HCT116 (cell line): ENCODE results near the gene WIZ. TPM values are rescaled to one million over a fixed set of nuclear protein-coding genes. Genes with fewer than 3 reads are reported as not detected.

Experiments used
- ATAC-seq: fragments of 200-7000 bp; cut with Tn5 transposase; 2 replicates; pipeline ENCODE4 v1.9.1; 2020; ENCODE audit warnings: mild to moderate bottlenecking, moderate library complexity
- BruUV-seq: library from RNA; stranded (reverse); fragments of 400-500 nt; replicated peaks from 2 replicates; lab custom pipeline; 2021; lab: Mats Ljungman, UMichigan
- CTCF ChIA-PET: fragments of 300-600 bp; sonication (Branson Sonifier 250); formaldehyde crosslinking; loops from one replicate; lab custom pipeline; 2021; ENCODE audit warnings: antibody characterized with exemption; lab: Charles Lee
- POLR2A ChIA-PET: fragments of 300-600, 350-600 bp; sonication (Branson Sonifier 250); formaldehyde crosslinking; loops from one replicate; lab custom pipeline; 2021; ENCODE audit warnings: antibody characterized with exemption; lab: Charles Lee
- RAD21 ChIA-PET, 2 experiments: fragments of 300-600 bp; sonication (Branson Sonifier 250); formaldehyde crosslinking; loops; one replicate each; lab custom pipeline; 2023; ENCODE audit warnings: low total read pairs in 2 of 2; ENCODE audit not compliant: uncharacterized antibody in 2 of 2, unreplicated experiment in 2 of 2, low non-redundant PET in 1 of 2; lab: Charles Lee
- DNase-seq: peaks from one replicate; pipeline ENCODE4 v3.0.0-alpha.2; 2010; ENCODE audit warnings: low read depth, low spot score
- H2AFZ ChIP-seq: fragments of 200-600 bp; shearing (Covaris generic), sonication (generic); 2 replicates; pipeline ENCODE4 v1.6.1; 2017; ENCODE audit warnings: low read depth, mixed run types, mixed read lengths, antibody characterized with exemption, low read length; ENCODE audit not compliant: poor library complexity, severe bottlenecking
- H3K27ac ChIP-seq: 2 replicates; pipeline ENCODE4 v1.5.1; 2012; ENCODE audit warnings: low read depth, low read length
- H3K27me3 ChIP-seq: fragments of 200-600 bp; sonication (generic); 2 replicates; pipeline ENCODE4 v1.6.1; 2016; ENCODE audit warnings: mixed run types, low read length, mixed read lengths; ENCODE audit not compliant: insufficient read depth
- H3K36me3 ChIP-seq, 2 experiments: fragments of 200-500 bp in 1 of 2; fragments of 200-600 bp in 1 of 2; sonication (Bioruptor generic) in 1 of 2; sonication (generic) in 1 of 2; 2 replicates each; pipeline versions ENCODE4 v1.5.1 to v1.6.1; 2014 to 2016; ENCODE audit warnings: low read length in 2 of 2, inconsistent platforms in 1 of 2, mixed read lengths in 1 of 2, mixed run types in 1 of 2; ENCODE audit not compliant: insufficient read depth in 2 of 2, control insufficient read depth in 1 of 2
- H3K4me1 ChIP-seq, 2 experiments: fragments of 200-600 bp in 1 of 2; sonication (generic) in 1 of 2; 2 replicates each; pipeline versions ENCODE4 v1.5.1 to v1.6.1; 2012 to 2017; ENCODE audit warnings: low read length in 2 of 2, inconsistent platforms in 1 of 2, mild to moderate bottlenecking in 1 of 2, mixed read lengths in 1 of 2, mixed run types in 1 of 2, moderate library complexity in 1 of 2; ENCODE audit not compliant: insufficient read depth in 2 of 2, control insufficient read depth in 1 of 2
- H3K4me2 ChIP-seq: fragments of 200-600 bp; sonication (generic); 2 replicates; pipeline ENCODE4 v1.6.1; 2017; ENCODE audit warnings: mixed run types, low read length, mixed read lengths
- H3K4me3 ChIP-seq, 2 experiments: fragments of 200-600 bp in 1 of 2; sonication (generic) in 1 of 2; replicated peaks in 1 of 2; 2 replicates each; pipeline ENCODE4 v1.5.1; 2011 to 2016; ENCODE audit warnings: low read length in 2 of 2, control low read depth in 1 of 2, low read depth in 1 of 2, mild to moderate bottlenecking in 1 of 2, mixed read lengths in 1 of 2, mixed run types in 1 of 2
- H3K79me2 ChIP-seq: fragments of 200-600 bp; sonication (generic); 2 replicates; pipeline ENCODE4 v1.6.1; 2017; ENCODE audit warnings: mild to moderate bottlenecking, mixed run types, low read length, moderate library complexity, mixed read lengths; ENCODE audit not compliant: insufficient read depth
- H3K9ac ChIP-seq: fragments of 200-600 bp; sonication (generic); 2 replicates; pipeline ENCODE4 v1.6.1; 2016; ENCODE audit warnings: low read length, mixed read lengths
- H3K9me2 ChIP-seq: fragments of 200-600 bp; sonication (generic), shearing (Covaris generic); 2 replicates; pipeline ENCODE4 v1.6.1; 2017; ENCODE audit warnings: mixed run types, mild to moderate bottlenecking, moderate library complexity; ENCODE audit not compliant: insufficient read depth
- H3K9me3 ChIP-seq, 2 experiments: fragments of 200-500 bp in 1 of 2; fragments of 200-600 bp in 1 of 2; sonication (Bioruptor generic) in 1 of 2; sonication (generic) in 1 of 2; 2 replicates each; pipeline ENCODE4 v1.6.1; 2014 to 2017; ENCODE audit warnings: low read length in 2 of 2, mixed read lengths in 2 of 2, inconsistent platforms in 1 of 2, low read depth in 1 of 2, mild to moderate bottlenecking in 1 of 2, mixed run types in 1 of 2, moderate library complexity in 1 of 2; ENCODE audit not compliant: control insufficient read depth in 1 of 2, insufficient read depth in 1 of 2
- H4K20me1 ChIP-seq: fragments of 200-600 bp; sonication (generic), shearing (Covaris generic); 2 replicates; pipeline ENCODE4 v1.6.1; 2017; ENCODE audit warnings: mixed run types, mild to moderate bottlenecking, moderate library complexity; ENCODE audit not compliant: insufficient read depth
- CEBPB ChIP-seq: IDR thresholded peaks from 2 replicates; pipeline ENCODE4 v1.6.1; 2012; ENCODE audit warnings: low read depth
- EGR1 ChIP-seq: IDR thresholded peaks from 2 replicates; pipeline ENCODE4 v1.6.1; 2012; ENCODE audit warnings: low read depth
- EZH2phosphoT487 ChIP-seq: fragments of 200-600 bp; IDR thresholded peaks from 2 replicates; pipeline ENCODE4 v1.6.1; 2018; ENCODE audit warnings: antibody characterized with exemption, borderline replicate concordance
- FOSL1 ChIP-seq: IDR thresholded peaks from 2 replicates; pipeline ENCODE4 v1.6.1; 2012; ENCODE audit warnings: low read depth
- JUND ChIP-seq: IDR thresholded peaks from 2 replicates; pipeline ENCODE4 v1.6.1; 2012
- POLR2AphosphoS5 ChIP-seq: IDR thresholded peaks from 2 replicates; pipeline ENCODE4 v1.6.1; 2011; ENCODE audit warnings: mild to moderate bottlenecking, low read depth, low read length, moderate library complexity
- SIN3A ChIP-seq: IDR thresholded peaks from 2 replicates; pipeline ENCODE4 v1.6.1; 2012; ENCODE audit warnings: low read depth
- TCF7L2 ChIP-seq: IDR thresholded peaks from 2 replicates; pipeline ENCODE4 v1.7.0; 2011; ENCODE audit warnings: borderline replicate concordance, inconsistent platforms; ENCODE audit not compliant: insufficient read depth, insufficient read length; ENCODE audit errors: extremely low read depth
- intact Hi-C: fragments of 100-400 bp; cut with micrococcal nuclease; formaldehyde crosslinking; loops from 2 replicates; pipeline ENCODE4 v1.10.0; 2022
- total RNA-seq: library from RNA; stranded (reverse); gene quantifications from one replicate; pipeline ENCODE4 v1.2.1, GENCODE V29; 2021; ENCODE audit not compliant: unreplicated experiment
- TF ChIP-seq, protein P1 (sequence below): IDR thresholded peaks from 2 replicates; pipeline ENCODE4 v1.6.1; 2012; ENCODE audit warnings: low read depth
- TF ChIP-seq, protein P2 (sequence below), 3 experiments: fragments of 200-600 bp in 1 of 3; sonication (generic) in 1 of 3; IDR thresholded peaks in 2 of 3; conservative IDR thresholded peaks in 1 of 3; 2 replicates each; pipeline ENCODE4 v1.5.1; 2012 to 2017; ENCODE audit warnings: low read depth in 2 of 3, low read length in 2 of 3, antibody characterized with exemption in 1 of 3, borderline replicate concordance in 1 of 3, control low read depth in 1 of 3, mild to moderate bottlenecking in 1 of 3, mixed read lengths in 1 of 3, mixed run types in 1 of 3, moderate library complexity in 1 of 3; ENCODE audit not compliant: insufficient read depth in 1 of 3

WIZ gene
- total RNA-seq, 1 experiment from 2014 or later = 28.4 TPM

DNA sequence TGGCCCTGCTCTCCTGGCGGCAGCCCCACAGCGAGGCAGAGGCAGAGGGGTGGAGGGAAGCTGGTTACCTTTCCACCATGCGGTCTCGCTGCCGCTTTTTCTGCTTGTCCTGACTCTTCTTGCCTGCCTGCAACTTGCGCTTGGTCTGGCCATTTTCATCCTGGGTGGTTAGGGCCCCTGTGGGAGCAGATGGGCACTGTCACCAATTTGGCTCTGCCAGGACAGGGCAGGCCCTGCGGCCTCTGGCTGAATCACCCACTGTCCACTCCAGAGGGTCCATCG, 50.6 kb downstream of the WIZ start:
- Histone ChIP-seq H3K9me3 (no peaks in the 10 kb centered on the region), H3K27ac (no peak overlapping the region), H3K4me3 (no peak overlapping the region), H4K20me1 (no peaks in the 10 kb centered on the region), H2AFZ (no peak overlapping the region), H3K9ac (no peak overlapping the region), H3K4me2 (no peak overlapping the region), H3K4me1 (no peaks in the 10 kb centered on the region), H3K27me3 (no peaks in the 10 kb centered on the region), H3K79me2 (peaks cover 56% of the 10 kb centered on the region), H3K9me2 (no peaks in the 10 kb centered on the region), H3K36me3 (peaks cover 29 to 38% of the 10 kb centered on the region in 2 experiments; a peak in 3 of 4 replicates)
- no TSS peak for BruUV-seq
- TF ChIP-seq, protein P1, sequence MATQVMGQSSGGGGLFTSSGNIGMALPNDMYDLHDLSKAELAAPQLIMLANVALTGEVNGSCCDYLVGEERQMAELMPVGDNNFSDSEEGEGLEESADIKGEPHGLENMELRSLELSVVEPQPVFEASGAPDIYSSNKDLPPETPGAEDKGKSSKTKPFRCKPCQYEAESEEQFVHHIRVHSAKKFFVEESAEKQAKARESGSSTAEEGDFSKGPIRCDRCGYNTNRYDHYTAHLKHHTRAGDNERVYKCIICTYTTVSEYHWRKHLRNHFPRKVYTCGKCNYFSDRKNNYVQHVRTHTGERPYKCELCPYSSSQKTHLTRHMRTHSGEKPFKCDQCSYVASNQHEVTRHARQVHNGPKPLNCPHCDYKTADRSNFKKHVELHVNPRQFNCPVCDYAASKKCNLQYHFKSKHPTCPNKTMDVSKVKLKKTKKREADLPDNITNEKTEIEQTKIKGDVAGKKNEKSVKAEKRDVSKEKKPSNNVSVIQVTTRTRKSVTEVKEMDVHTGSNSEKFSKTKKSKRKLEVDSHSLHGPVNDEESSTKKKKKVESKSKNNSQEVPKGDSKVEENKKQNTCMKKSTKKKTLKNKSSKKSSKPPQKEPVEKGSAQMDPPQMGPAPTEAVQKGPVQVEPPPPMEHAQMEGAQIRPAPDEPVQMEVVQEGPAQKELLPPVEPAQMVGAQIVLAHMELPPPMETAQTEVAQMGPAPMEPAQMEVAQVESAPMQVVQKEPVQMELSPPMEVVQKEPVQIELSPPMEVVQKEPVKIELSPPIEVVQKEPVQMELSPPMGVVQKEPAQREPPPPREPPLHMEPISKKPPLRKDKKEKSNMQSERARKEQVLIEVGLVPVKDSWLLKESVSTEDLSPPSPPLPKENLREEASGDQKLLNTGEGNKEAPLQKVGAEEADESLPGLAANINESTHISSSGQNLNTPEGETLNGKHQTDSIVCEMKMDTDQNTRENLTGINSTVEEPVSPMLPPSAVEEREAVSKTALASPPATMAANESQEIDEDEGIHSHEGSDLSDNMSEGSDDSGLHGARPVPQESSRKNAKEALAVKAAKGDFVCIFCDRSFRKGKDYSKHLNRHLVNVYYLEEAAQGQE = no peak
- TF ChIP-seq JUND = no peak
- TF ChIP-seq EGR1 = no peak
- TF ChIP-seq EZH2phosphoT487 = no peak
- TF ChIP-seq TCF7L2 = no peak
- no peak for TF ChIP-seq FOSL1
- no peak for TF ChIP-seq CEBPB
- TF ChIP-seq, protein P2, sequence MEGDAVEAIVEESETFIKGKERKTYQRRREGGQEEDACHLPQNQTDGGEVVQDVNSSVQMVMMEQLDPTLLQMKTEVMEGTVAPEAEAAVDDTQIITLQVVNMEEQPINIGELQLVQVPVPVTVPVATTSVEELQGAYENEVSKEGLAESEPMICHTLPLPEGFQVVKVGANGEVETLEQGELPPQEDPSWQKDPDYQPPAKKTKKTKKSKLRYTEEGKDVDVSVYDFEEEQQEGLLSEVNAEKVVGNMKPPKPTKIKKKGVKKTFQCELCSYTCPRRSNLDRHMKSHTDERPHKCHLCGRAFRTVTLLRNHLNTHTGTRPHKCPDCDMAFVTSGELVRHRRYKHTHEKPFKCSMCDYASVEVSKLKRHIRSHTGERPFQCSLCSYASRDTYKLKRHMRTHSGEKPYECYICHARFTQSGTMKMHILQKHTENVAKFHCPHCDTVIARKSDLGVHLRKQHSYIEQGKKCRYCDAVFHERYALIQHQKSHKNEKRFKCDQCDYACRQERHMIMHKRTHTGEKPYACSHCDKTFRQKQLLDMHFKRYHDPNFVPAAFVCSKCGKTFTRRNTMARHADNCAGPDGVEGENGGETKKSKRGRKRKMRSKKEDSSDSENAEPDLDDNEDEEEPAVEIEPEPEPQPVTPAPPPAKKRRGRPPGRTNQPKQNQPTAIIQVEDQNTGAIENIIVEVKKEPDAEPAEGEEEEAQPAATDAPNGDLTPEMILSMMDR (IDR thresholded peaks at IDR 0.05 in 2 of 3, conservative IDR thresholded peaks at IDR 0.05 in 1 of 3; ENCODE audit: borderline replicate concordance in 1 of 3, insufficient read depth in 1 of 3, low read depth in 2 of 3, low read length in 2 of 3) = no peak
- no peak for TF ChIP-seq SIN3A
- TF ChIP-seq POLR2AphosphoS5 = no peak
- no peak for DNase-seq
- ChIA-PET RAD21 (interaction anchor here in 1 of 2 experiments (0.7 kb wide), 1 partner anchor 21 kb away, joined by 3 read pairs; no protein-coding TSS in a partner anchor), CTCF (no interaction called here), POLR2A (no interaction called here)
- ATAC-seq = no peak
- intact Hi-C loops = no loop called here
